ENCODE measurements around the gene MARVELD1. TPM values are rescaled to one million over a fixed set of nuclear protein-coding genes. Genes with fewer than 3 reads are reported as not detected.

MARVELD1 gene
- total RNA-seq, 2 donors from 2014 or later, result 44.3 to 47.9 TPM

DNA sequence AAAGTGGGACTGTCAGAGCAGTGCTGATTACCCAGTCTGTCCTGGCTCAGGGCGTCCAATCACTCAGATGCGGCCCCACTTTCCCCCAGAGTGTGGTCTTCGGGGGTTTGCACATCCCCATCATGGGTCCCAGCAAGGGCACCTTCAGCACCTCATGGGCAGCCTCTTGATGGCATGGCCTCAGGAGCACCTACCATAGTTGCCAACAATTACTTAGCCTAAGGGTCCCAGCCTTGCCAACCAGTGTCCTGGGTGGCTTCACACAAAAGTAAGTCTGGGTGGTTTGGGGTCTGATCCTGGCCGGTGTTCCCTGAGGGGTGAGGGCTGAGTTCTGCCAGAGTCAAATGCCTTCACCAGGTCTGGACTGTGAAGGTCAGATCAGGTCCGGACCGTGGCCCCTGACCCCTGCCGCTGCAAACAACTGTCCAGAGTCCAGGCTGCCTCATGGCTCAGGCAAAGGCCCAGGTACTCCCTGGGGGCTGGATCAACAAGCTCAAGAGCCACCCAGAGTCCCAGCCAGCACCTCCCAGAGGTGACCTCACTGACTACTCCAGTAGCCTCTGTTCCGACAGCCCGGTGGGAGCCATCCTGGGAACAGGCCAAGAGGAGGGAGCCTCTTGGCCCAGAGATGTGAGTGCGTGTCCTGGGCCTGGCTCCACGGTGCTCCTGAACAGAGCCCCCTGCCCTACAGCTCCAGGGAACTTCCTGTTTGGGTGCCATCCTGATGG is 6.2 kb upstream of the MARVELD1 start:
- Mint-ChIP-seq H3K27ac (no peak overlapping the region), H3K27me3 (ENCODE audit: insufficient read depth) (peaks cover 9% of the 10 kb centered on the region), H3K36me3 (ENCODE audit: low read depth) (no peaks in the 10 kb centered on the region), H3K4me3 (no peak overlapping the region), H3K4me1 (no peaks in the 10 kb centered on the region), H3K9me3 (no peaks in the 10 kb centered on the region)
- Histone ChIP-seq H3K4me3 (ENCODE audit: low read length) (no peak overlapping the region), H3K36me3 (ENCODE audit: control insufficient read depth, insufficient read depth, low read length) (no peaks in the 10 kb centered on the region), H3K9me3 (ENCODE audit: control insufficient read depth, low read length) (no peaks in the 10 kb centered on the region), H3K27me3 (ENCODE audit: control insufficient read depth, insufficient read depth, low read length, poor library complexity, severe bottlenecking) (no peaks in the 10 kb centered on the region), H3K4me1 (ENCODE audit: control insufficient read depth, insufficient read depth, low read length) (no peaks in the 10 kb centered on the region), H3K9ac (ENCODE audit: extremely low read depth, low read length, poor library complexity, severe bottlenecking) (no peak overlapping the region), H3K27ac (ENCODE audit: low read depth, low read length) (no peak overlapping the region)
- TF ChIP-seq, protein P1, sequence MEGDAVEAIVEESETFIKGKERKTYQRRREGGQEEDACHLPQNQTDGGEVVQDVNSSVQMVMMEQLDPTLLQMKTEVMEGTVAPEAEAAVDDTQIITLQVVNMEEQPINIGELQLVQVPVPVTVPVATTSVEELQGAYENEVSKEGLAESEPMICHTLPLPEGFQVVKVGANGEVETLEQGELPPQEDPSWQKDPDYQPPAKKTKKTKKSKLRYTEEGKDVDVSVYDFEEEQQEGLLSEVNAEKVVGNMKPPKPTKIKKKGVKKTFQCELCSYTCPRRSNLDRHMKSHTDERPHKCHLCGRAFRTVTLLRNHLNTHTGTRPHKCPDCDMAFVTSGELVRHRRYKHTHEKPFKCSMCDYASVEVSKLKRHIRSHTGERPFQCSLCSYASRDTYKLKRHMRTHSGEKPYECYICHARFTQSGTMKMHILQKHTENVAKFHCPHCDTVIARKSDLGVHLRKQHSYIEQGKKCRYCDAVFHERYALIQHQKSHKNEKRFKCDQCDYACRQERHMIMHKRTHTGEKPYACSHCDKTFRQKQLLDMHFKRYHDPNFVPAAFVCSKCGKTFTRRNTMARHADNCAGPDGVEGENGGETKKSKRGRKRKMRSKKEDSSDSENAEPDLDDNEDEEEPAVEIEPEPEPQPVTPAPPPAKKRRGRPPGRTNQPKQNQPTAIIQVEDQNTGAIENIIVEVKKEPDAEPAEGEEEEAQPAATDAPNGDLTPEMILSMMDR (conservative IDR thresholded peaks at IDR 0.05), result no peak
- no peak for DNase-seq
- 91 to 100% methylated on average over 5 to 11 of the region's 11 CpGs for WGBS, 2 experiments (ENCODE audit: insufficient coverage in 1 of 2, insufficient read length in 1 of 2)

DNA sequence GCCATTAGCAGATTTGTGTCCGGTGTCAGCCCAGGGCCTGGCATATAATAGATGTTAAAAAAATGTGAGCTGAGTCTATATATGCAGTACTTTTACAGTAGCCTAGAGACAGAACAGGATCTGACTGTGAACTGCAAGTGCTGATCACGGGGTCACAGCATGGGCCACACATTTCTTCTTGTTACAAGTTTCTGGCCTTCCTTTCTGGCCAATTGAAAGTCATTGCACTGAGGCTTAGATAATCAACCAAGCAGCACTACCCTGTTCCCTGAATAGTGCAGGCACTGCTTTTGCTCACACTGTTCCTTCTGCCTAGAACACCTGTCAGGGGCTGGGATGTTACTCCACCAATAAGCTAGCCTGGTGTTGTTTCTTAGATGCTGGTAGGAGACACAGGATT is 5.4 kb upstream of the MARVELD1 start:
- no peaks in the 10 kb centered on the region for H3K9me3 Mint-ChIP-seq
- H3K4me1 Mint-ChIP-seq, result peaks cover 4% of the 10 kb centered on the region
- Histone ChIP-seq H3K36me3 (ENCODE audit: control insufficient read depth, insufficient read depth, low read length) (no peaks in the 10 kb centered on the region), H3K9me3 (ENCODE audit: control insufficient read depth, low read length) (no peaks in the 10 kb centered on the region), H3K9ac (ENCODE audit: extremely low read depth, low read length, poor library complexity, severe bottlenecking) (no peak overlapping the region), H3K27me3 (ENCODE audit: control insufficient read depth, insufficient read depth, low read length, poor library complexity, severe bottlenecking) (no peaks in the 10 kb centered on the region), H3K4me1 (ENCODE audit: control insufficient read depth, insufficient read depth, low read length) (no peaks in the 10 kb centered on the region), H3K4me3 (ENCODE audit: low read length) (no peak overlapping the region), H3K27ac (ENCODE audit: low read depth, low read length) (no peak overlapping the region)
- WGBS, 2 experiments (ENCODE audit: insufficient coverage in 1 of 2, insufficient read length in 1 of 2), result 91 to 94% methylated on average over 2 of the region's 2 CpGs
- H3K27me3 Mint-ChIP-seq (ENCODE audit: insufficient read depth), result peaks cover 9% of the 10 kb centered on the region
- no peak overlapping the region for H3K4me3 Mint-ChIP-seq
- no peaks in the 10 kb centered on the region for H3K36me3 Mint-ChIP-seq (ENCODE audit: low read depth)
- H3K27ac Mint-ChIP-seq, result no peak overlapping the region
- no peak for DNase-seq
- TF ChIP-seq, protein P1 (conservative IDR thresholded peaks at IDR 0.05), result no peak

DNA sequence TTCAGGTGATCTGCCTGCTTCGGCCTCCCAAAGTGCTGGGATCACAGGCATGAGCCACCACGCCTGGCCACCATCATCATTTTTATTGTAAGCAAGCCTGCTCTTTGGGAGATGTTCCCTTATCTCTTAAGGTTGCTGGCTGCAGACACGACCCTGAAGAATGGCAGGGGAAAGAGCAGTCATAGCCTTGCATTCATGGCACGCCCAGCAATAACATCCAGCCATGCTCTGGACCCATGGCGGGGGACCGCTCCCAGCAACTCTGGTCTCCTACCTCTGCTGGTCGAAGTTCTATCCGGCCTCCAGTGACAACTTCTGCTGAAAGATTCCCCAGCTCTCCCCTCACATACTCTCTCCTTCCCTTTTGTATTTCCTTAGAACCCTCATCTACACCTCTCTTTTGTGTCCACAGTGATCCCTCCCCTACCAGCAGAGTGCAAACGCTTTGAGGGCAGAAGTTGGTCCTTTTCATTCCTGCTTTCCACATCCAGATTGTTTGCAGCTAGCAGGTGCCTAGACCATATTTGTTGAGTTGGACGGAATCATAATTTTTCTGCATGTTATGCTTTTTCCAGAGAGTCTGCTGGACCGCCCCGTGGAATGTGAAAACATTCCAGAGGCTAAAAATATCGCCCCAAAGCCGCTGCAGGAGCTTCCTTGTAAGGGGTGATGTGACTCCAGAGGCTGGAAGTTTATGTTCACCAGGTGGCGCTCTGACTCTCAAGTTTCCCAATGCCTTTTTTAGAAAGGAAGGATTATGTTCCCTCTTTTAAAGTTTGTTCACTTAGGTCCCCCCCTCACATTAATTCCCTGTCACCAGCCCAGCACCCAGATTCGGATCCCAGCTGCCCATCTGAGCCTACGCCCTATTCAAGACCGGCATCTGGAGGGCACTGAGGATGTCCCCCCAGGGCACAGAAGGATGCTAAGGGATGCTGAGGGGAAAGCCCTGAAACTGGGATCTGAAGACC is 4.3 kb upstream of the MARVELD1 start:
- no peak overlapping the region for H3K4me3 Mint-ChIP-seq

More for the DNA sequence above, 4.3 kb upstream of the MARVELD1 start:
- 51 to 56% methylated on average over 15 to 18 of the region's 18 CpGs for WGBS, 2 experiments (ENCODE audit: insufficient coverage in 1 of 2, insufficient read length in 1 of 2)
- Mint-ChIP-seq H3K4me1 (peaks cover 4% of the 10 kb centered on the region), H3K9me3 (no peaks in the 10 kb centered on the region), H3K27ac (peak overlapping the region; percentile 1), H3K27me3 (ENCODE audit: insufficient read depth) (peaks cover 9% of the 10 kb centered on the region), H3K36me3 (ENCODE audit: low read depth) (no peaks in the 10 kb centered on the region)
- no peak overlapping the region for H3K27ac ChIP-seq (ENCODE audit: low read depth, low read length)
- no peak overlapping the region for H3K9ac ChIP-seq (ENCODE audit: extremely low read depth, low read length, poor library complexity, severe bottlenecking)
- TF ChIP-seq, protein P1 (conservative IDR thresholded peaks at IDR 0.05), result peak; percentile 84
- H3K27me3 ChIP-seq (ENCODE audit: control insufficient read depth, insufficient read depth, low read length, poor library complexity, severe bottlenecking), result no peaks in the 10 kb centered on the region
- peak; percentile 90 for DNase-seq
- no peaks in the 10 kb centered on the region for H3K4me1 ChIP-seq (ENCODE audit: control insufficient read depth, insufficient read depth, low read length)
- H3K9me3 ChIP-seq (ENCODE audit: control insufficient read depth, low read length), result no peaks in the 10 kb centered on the region
- no peaks in the 10 kb centered on the region for H3K36me3 ChIP-seq (ENCODE audit: control insufficient read depth, insufficient read depth, low read length)
- H3K4me3 ChIP-seq (ENCODE audit: low read length), result no peak overlapping the region

Measured in endodermal cell (in vitro differentiated cells).